ENCODE data around the gene MAGED2.

GRCh38 chrX:54808605-54809483, 1.3 kb downstream of the MAGED2 start:
- TF ChIP-seq POLR2AphosphoS5 (IDR thresholded peaks at IDR 0.05; ENCODE audit: borderline replicate concordance, low read depth, low read length) (peak; percentile 30; the same call in 1 of the 2 replicates), EZH2 (IDR thresholded peaks at IDR 0.05) (no peak)
